HUDEP-2 (cell line): ENCODE measurements around the gene MUSTN1.

ENCODE experiments used
- DNase-seq, 76 experiments: peaks; one replicate each; lab custom pipeline; 2025; ENCODE audit not compliant: unreplicated experiment in 76 of 76; lab: John Stamatoyannopoulos, UW

The MUSTN1 gene

GRCh38 chr3:52854013-52854412 is 19.2 kb upstream of the MUSTN1 start:
- DNase-seq, result no peak

GRCh38 chr3:52852419-52852818 is 17.6 kb upstream of the MUSTN1 start:
- no peak for DNase-seq

- peak in 41 of 76 experiments; percentile 3 to 63 (median 25) for DNase-seq
These were observed 16.5 kb upstream of the MUSTN1 start for GRCh38 chr3:52851348-52851747.

- DNase-seq, result no peak
These were observed 14.8 kb upstream of the MUSTN1 start for GRCh38 chr3:52849656-52850055.

- DNase-seq, result peak in 2 of 76 experiments; percentile 9 to 10
These were observed 13.8 kb upstream of the MUSTN1 start for GRCh38 chr3:52848617-52849016.

- DNase-seq, result no peak
These were observed 12.9 kb upstream of the MUSTN1 start for GRCh38 chr3:52847726-52848125.

- no peak for DNase-seq
These were observed 12.4 kb upstream of the MUSTN1 start for GRCh38 chr3:52847241-52847640.

- DNase-seq, result no peak
These were observed 11.7 kb upstream of the MUSTN1 start for GRCh38 chr3:52846432-52846965.

- peak in 7 of 76 experiments; percentile 3 to 18 (median 6) for DNase-seq
These were observed 11.0 kb upstream of the MUSTN1 start for GRCh38 chr3:52845691-52846431.

GRCh38 chr3:52845157-52845556 is 10.3 kb upstream of the MUSTN1 start:
- DNase-seq, result no peak

- DNase-seq, result no peak
These were observed 9.6 kb upstream of the MUSTN1 start for GRCh38 chr3:52844290-52844975.

- no peak for DNase-seq
These were observed 9.1 kb upstream of the MUSTN1 start for GRCh38 chr3:52843881-52844280.

GRCh38 chr3:52843108-52843865 is 8.5 kb upstream of the MUSTN1 start:
- no peak for DNase-seq

GRCh38 chr3:52842424-52842823 is 7.6 kb upstream of the MUSTN1 start:
- DNase-seq, result no peak

- no peak for DNase-seq
These were observed 7.1 kb upstream of the MUSTN1 start for GRCh38 chr3:52841981-52842340.

- no peak for DNase-seq
These were observed 6.6 kb upstream of the MUSTN1 start for GRCh38 chr3:52841211-52841980.

GRCh38 chr3:52839892-52840545 is 5.2 kb upstream of the MUSTN1 start:
- no peak for DNase-seq

- DNase-seq, result no peak
These were observed 4.4 kb upstream of the MUSTN1 start for GRCh38 chr3:52839268-52839575.

- no peak for DNase-seq
These were observed 3.9 kb upstream of the MUSTN1 start for GRCh38 chr3:52838561-52839267.

GRCh38 chr3:52836986-52837385 is 2.2 kb upstream of the MUSTN1 start:
- DNase-seq, result no peak
